BLaER1 treated with 17β-estradiol and CSF1 and Interleukin-3, amounts not matched to agents 10 nM and 100 nM (cell line): ENCODE data around the gene DNASE1L1.
A peak's percentile ranks its signal among the peaks of the same experiment; 100 is the strongest.

ENCODE experiments used
- H3K27ac ChIP-seq, 11 experiments: shearing (Covaris generic); formaldehyde crosslinking; 2 replicates each; pipeline ENCODE4 v1.8.1; 2022
- H3K27me3 ChIP-seq, 11 experiments: shearing (Covaris generic); formaldehyde crosslinking; 2 replicates each; pipeline ENCODE4 v1.8.1; 2022
- H3K36me3 ChIP-seq, 11 experiments: shearing (Covaris generic); formaldehyde crosslinking; 2 replicates each; pipeline ENCODE4 v1.8.1; 2022
- H3K4me1 ChIP-seq, 10 experiments: shearing (Covaris generic); formaldehyde crosslinking; 2 replicates each; pipeline ENCODE4 v1.8.1; 2022
- H3K4me2 ChIP-seq, 11 experiments: shearing (Covaris generic); formaldehyde crosslinking; 2 replicates each; pipeline ENCODE4 v1.8.1; 2022
- H3K4me3 ChIP-seq, 10 experiments: shearing (Covaris generic); formaldehyde crosslinking; 2 replicates each; pipeline ENCODE4 v1.8.1; 2022
- H3K9ac ChIP-seq, 11 experiments: shearing (Covaris generic); formaldehyde crosslinking; 2 replicates each; pipeline ENCODE4 v1.8.1; 2022
- H3K9me3 ChIP-seq, 11 experiments: shearing (Covaris generic); formaldehyde crosslinking; replicated peaks in 1 of 11; 2 replicates each; pipeline ENCODE4 v1.8.1; 2022
- H4K20me1 ChIP-seq, 11 experiments: shearing (Covaris generic); formaldehyde crosslinking; 2 replicates each; pipeline ENCODE4 v1.8.1; 2022
- Cebpa-rat ChIP-seq, 11 experiments: shearing (Covaris generic); IDR thresholded peaks; 2 replicates each; pipeline ENCODE4 v1.8.1; 2022

The DNASE1L1 gene

GRCh38 chrX:154401918-154402621 is 7.0 kb downstream of the DNASE1L1 start:
- Histone ChIP-seq H3K9me3 (peaks cover 16 to 30% (median 25%) of the 10 kb centered on the region in 11 experiments; a peak in 21 of 22 replicates), H4K20me1 (peaks cover 36 to 64% (median 46%) of the 10 kb centered on the region in 11 experiments; a peak in 21 of 22 replicates), H3K9ac (no peak overlapping the region), H3K4me2 (no peak overlapping the region), H3K4me3 (no peak overlapping the region), H3K36me3 (peaks cover 22 to 34% (median 24%) of the 10 kb centered on the region in 11 experiments), H3K27me3 (peaks cover 0 to 46% (median 17%) of the 10 kb centered on the region in 11 experiments; a peak in 17 of 22 replicates), H3K27ac (no peak overlapping the region; a peak in 1 of 22 replicates), H3K4me1 (peaks cover 0 to 14% (median 7%) of the 10 kb centered on the region in 10 experiments; a peak in 11 of 20 replicates)
- no peak for TF ChIP-seq Cebpa-rat (IDR thresholded peaks at IDR 0.05)

GRCh38 chrX:154401045-154401799 is 7.8 kb downstream of the DNASE1L1 start:
- Histone ChIP-seq H3K4me1 (peaks cover 0 to 19% (median 9%) of the 10 kb centered on the region in 10 experiments; a peak in 13 of 20 replicates), H3K9me3 (peaks cover 16 to 36% (median 28%) of the 10 kb centered on the region in 11 experiments; a peak in 21 of 22 replicates), H4K20me1 (peaks cover 36 to 64% (median 46%) of the 10 kb centered on the region in 11 experiments; a peak in 21 of 22 replicates), H3K9ac (peak overlapping the region in 6 of 11 experiments; percentile 95 to 100 (median 97); a peak in 10 of 22 replicates), H3K27ac (peak overlapping the region in 3 of 11 experiments; percentile 6 to 99 (median 98); a peak in 3 of 22 replicates), H3K4me3 (peak overlapping the region in 4 of 10 experiments; percentile 78 to 86 (median 82); a peak in 5 of 20 replicates), H3K4me2 (peak overlapping the region in 10 of 11 experiments; percentile 13 to 92 (median 85); a peak in 13 of 22 replicates), H3K36me3 (peaks cover 22 to 34% (median 24%) of the 10 kb centered on the region in 11 experiments), H3K27me3 (peaks cover 0 to 46% (median 17%) of the 10 kb centered on the region in 11 experiments; a peak in 17 of 22 replicates)
- TF ChIP-seq Cebpa-rat (IDR thresholded peaks at IDR 0.05), result no peak

GRCh38 chrX:154400369-154400817 is 8.7 kb downstream of the DNASE1L1 start:
- Histone ChIP-seq H4K20me1 (peaks cover 36 to 63% (median 46%) of the 10 kb centered on the region in 11 experiments; a peak in 21 of 22 replicates), H3K4me3 (peak overlapping the region; percentile 54 to 86 (median 79); a peak in 19 of 20 replicates), H3K36me3 (peaks cover 22 to 34% (median 24%) of the 10 kb centered on the region in 11 experiments), H3K9ac (peak overlapping the region; percentile 94 to 100 (median 96); a peak in 21 of 22 replicates), H3K27ac (peak overlapping the region in 9 of 11 experiments; percentile 96 to 99 (median 98); a peak in 13 of 22 replicates), H3K4me1 (peaks cover 0 to 20% (median 11%) of the 10 kb centered on the region in 10 experiments; a peak in 13 of 20 replicates), H3K4me2 (peak overlapping the region; percentile 74 to 92 (median 86)), H3K9me3 (peaks cover 16 to 41% (median 28%) of the 10 kb centered on the region in 11 experiments; a peak in 21 of 22 replicates), H3K27me3 (peaks cover 0 to 46% (median 17%) of the 10 kb centered on the region in 11 experiments; a peak in 17 of 22 replicates)

GRCh38 chrX:154399527-154400368 is 9.3 kb downstream of the DNASE1L1 start:
- H3K4me2 ChIP-seq, result peak overlapping the region; percentile 74 to 92 (median 86)
- peaks cover 16 to 41% (median 28%) of the 10 kb centered on the region in 11 experiments; a peak in 21 of 22 replicates for H3K9me3 ChIP-seq
- H4K20me1 ChIP-seq, result peaks cover 36 to 57% (median 46%) of the 10 kb centered on the region in 11 experiments; a peak in 21 of 22 replicates
- H3K27me3 ChIP-seq, result peaks cover 0 to 40% (median 17%) of the 10 kb centered on the region in 11 experiments; a peak in 17 of 22 replicates
- peak overlapping the region; percentile 94 to 100 (median 96) for H3K9ac ChIP-seq
- H3K27ac ChIP-seq, result peak overlapping the region in 10 of 11 experiments; percentile 94 to 99 (median 98); a peak in 20 of 22 replicates
- peak overlapping the region; percentile 54 to 86 (median 79) for H3K4me3 ChIP-seq
- peaks cover 22 to 27% (median 24%) of the 10 kb centered on the region in 11 experiments for H3K36me3 ChIP-seq
- peaks cover 0 to 20% (median 9%) of the 10 kb centered on the region in 10 experiments; a peak in 13 of 20 replicates for H3K4me1 ChIP-seq
- TF ChIP-seq Cebpa-rat (IDR thresholded peaks at IDR 0.05), result no peak

DNA sequence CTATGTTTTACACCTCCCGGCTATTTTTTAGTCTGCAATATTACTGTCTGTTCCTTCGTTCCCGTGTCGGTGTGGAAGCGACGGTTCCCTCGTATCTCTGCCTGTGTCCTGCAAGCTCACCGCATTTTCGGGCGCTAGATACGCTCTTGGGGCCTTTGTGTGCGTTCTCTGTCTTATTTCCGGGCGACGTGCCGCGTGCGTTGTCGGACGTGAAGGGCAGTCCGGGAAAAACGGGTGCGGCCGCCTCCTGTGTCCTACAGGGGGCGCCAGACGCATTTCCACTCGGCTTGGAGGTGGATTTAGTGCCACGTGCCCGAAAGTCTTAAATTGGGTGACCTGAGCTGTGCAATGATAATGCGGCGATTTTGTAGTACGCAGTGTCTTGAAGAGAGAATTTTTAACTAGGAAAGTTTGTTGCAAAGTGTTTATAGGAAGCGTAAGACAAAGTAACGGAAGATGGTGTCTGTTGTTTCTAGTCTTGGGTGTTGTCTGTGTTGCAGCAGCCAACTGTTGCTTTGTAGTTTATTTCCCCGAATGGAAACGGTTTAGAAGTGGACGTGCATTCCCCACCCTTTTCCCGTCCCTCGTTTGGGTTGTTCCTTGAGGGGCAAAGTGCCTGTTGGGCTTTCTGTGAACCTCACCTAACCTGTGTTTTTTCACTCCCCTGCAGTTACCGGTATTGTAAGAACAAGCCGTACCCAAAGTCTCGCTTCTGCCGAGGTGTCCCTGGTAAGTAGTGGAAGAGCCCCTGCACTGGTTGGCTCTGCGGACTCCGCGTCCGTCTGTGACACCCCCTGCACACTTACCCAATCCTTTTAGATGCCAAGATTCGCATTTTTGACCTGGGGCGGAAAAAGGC is 10.2 kb downstream of the DNASE1L1 start:
- H3K36me3 ChIP-seq, result peaks cover 22 to 26% (median 24%) of the 10 kb centered on the region in 11 experiments
- peak overlapping the region; percentile 74 to 92 (median 86) for H3K4me2 ChIP-seq
- peaks cover 0 to 39% (median 17%) of the 10 kb centered on the region in 11 experiments; a peak in 17 of 22 replicates for H3K27me3 ChIP-seq
- peak overlapping the region; percentile 54 to 86 (median 79) for H3K4me3 ChIP-seq
- peaks cover 0 to 20% (median 9%) of the 10 kb centered on the region in 10 experiments; a peak in 13 of 20 replicates for H3K4me1 ChIP-seq
- peaks cover 36 to 50% (median 45%) of the 10 kb centered on the region in 11 experiments; a peak in 21 of 22 replicates for H4K20me1 ChIP-seq
- H3K9ac ChIP-seq, result peak overlapping the region; percentile 94 to 100 (median 96)
- peaks cover 16 to 39% (median 28%) of the 10 kb centered on the region in 11 experiments; a peak in 21 of 22 replicates for H3K9me3 ChIP-seq
- TF ChIP-seq Cebpa-rat (IDR thresholded peaks at IDR 0.05), result no peak
- peak overlapping the region; percentile 88 to 99 (median 98) for H3K27ac ChIP-seq

GRCh38 chrX:154397888-154398667 is 11.0 kb downstream of the DNASE1L1 start, which contains the start of gene RPL10:
RPL10 (plus strand) TSS chrX:154398377; CDS start chrX:154398520, 143 bp downstream.
- Histone ChIP-seq H3K27me3 (peaks cover 0 to 39% (median 15%) of the 10 kb centered on the region in 11 experiments; a peak in 16 of 22 replicates), H3K4me2 (peak within 1 kb of the TSS; percentile 80 to 92 (median 86)), H3K9me3 (peaks cover 16 to 38% (median 28%) of the 10 kb centered on the region in 11 experiments; a peak in 21 of 22 replicates), H4K20me1 (peaks cover 36 to 44% (median 42%) of the 10 kb centered on the region in 11 experiments; a peak in 21 of 22 replicates), H3K27ac (peak within 1 kb of the TSS; percentile 94 to 99 (median 98)), H3K36me3 (peaks cover 22 to 26% (median 24%) of the 10 kb centered on the region in 11 experiments), H3K4me3 (peak within 1 kb of the TSS; percentile 54 to 86 (median 79)), H3K9ac (peak within 1 kb of the TSS; percentile 94 to 100 (median 96)), H3K4me1 (peaks cover 0 to 20% (median 9%) of the 10 kb centered on the region in 10 experiments; a peak in 13 of 20 replicates)
- TF ChIP-seq Cebpa-rat (IDR thresholded peaks at IDR 0.05), result no peak
